Smooth muscle cell of bladder (primary cell): ENCODE measurements around the gene CARS1. TPM values are rescaled to one million over a fixed set of nuclear protein-coding genes. Genes with fewer than 3 reads are reported as not detected.

ENCODE experiments used
- total RNA-seq: library from RNA; depleted of rRNA; stranded (reverse); fragments of >200 nt; gene quantifications from 2 replicates; pipeline ENCODE4 v1.2.3, GENCODE V29; 2014

The CARS1 gene
- 80.4 and 94.6 TPM in 2 replicates for total RNA-seq

GRCh38 chr11:3057069-3057963 is at the start of gene CARS1:
TSS of gene CARS1 (minus strand) at chr11:3057423. CDS start at chr11:3057367, 56 bp downstream.

GRCh38 chr11:2992234-2992996 is 64.8 kb downstream of the CARS1 start, which contains the start of gene NAP1L4:
TSS of gene NAP1L4 (minus strand) at chr11:2992329. CDS start at chr11:2979220, 13,109 bp downstream.

Other genes with a start within 250 kb of the CARS1 start
- gene CDKN1C, start 171.6 kb downstream of the CARS1 start, total RNA-seq = 37.0 and 43.6 TPM in 2 replicates
- 1.6 and 2.4 TPM in 2 replicates for gene PHLDA2, start 128.0 kb downstream of the CARS1 start, total RNA-seq
- gene NAP1L4, start 65.1 kb downstream of the CARS1 start, total RNA-seq = 81.5 and 107 TPM in 2 replicates
- gene OSBPL5, start 107.9 kb upstream of the CARS1 start, total RNA-seq = 33.0 and 45.0 TPM in 2 replicates
- not detected in 2 replicates for gene MRGPRG, start 161.4 kb upstream of the CARS1 start, total RNA-seq
- gene MRGPRE, start 175.0 kb upstream of the CARS1 start, total RNA-seq = not detected in 2 replicates